ENCODE measurements around the gene TDRD15. TPM values are rescaled to one million over a fixed set of nuclear protein-coding genes. Genes with fewer than 3 reads are reported as not detected.

The TDRD15 gene
- total and polyA plus RNA-seq, 2 experiments from 2014 or later, result not detected

GRCh38 chr2:21162615-21162878 is 38.8 kb downstream of the TDRD15 start:
- no peak overlapping the region for H3K4me3 ChIP-seq
- no peaks in the 10 kb centered on the region for H3K9me3 ChIP-seq (ENCODE audit: low read depth)
- no peaks in the 10 kb centered on the region for H3K4me1 ChIP-seq (ENCODE audit: low read depth)
- TF ChIP-seq, protein P1, sequence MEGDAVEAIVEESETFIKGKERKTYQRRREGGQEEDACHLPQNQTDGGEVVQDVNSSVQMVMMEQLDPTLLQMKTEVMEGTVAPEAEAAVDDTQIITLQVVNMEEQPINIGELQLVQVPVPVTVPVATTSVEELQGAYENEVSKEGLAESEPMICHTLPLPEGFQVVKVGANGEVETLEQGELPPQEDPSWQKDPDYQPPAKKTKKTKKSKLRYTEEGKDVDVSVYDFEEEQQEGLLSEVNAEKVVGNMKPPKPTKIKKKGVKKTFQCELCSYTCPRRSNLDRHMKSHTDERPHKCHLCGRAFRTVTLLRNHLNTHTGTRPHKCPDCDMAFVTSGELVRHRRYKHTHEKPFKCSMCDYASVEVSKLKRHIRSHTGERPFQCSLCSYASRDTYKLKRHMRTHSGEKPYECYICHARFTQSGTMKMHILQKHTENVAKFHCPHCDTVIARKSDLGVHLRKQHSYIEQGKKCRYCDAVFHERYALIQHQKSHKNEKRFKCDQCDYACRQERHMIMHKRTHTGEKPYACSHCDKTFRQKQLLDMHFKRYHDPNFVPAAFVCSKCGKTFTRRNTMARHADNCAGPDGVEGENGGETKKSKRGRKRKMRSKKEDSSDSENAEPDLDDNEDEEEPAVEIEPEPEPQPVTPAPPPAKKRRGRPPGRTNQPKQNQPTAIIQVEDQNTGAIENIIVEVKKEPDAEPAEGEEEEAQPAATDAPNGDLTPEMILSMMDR (IDR thresholded peaks at IDR 0.05; ENCODE audit: low read depth, low read length), result no peak
- no peak for DNase-seq (ENCODE audit: low read depth in 1 of 2, low spot score in 1 of 2)
- no peaks in the 10 kb centered on the region for H3K27me3 ChIP-seq
- no peaks in the 10 kb centered on the region for H3K36me3 ChIP-seq
- H3K27ac ChIP-seq, result no peak overlapping the region

DNA sequence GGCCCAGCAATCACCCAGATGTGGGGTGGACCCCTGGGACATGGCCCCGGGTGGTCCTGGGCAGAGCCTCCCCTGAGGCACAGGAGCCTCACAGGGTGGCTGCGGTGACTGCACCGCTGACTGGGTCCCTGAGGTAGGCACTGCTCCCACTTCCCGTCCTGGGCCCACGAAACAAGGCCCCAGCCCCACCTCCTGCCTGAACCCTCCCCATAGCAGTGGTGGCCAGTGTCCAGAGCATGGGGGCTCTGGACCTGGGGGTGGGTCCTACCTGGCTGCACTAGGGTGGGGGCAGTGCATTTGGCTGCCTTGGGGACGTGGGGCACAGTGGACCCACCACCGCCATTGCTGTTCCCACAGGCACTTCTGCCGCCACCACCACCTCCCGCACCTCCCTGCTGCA is 39.4 kb downstream of the TDRD15 start:
- no peaks in the 10 kb centered on the region for H3K4me1 ChIP-seq (ENCODE audit: low read depth)
- no peaks in the 10 kb centered on the region for H3K9me3 ChIP-seq (ENCODE audit: low read depth)
- H3K27me3 ChIP-seq, result no peaks in the 10 kb centered on the region
- no peak overlapping the region for H3K4me3 ChIP-seq
- no peaks in the 10 kb centered on the region for H3K36me3 ChIP-seq
- TF ChIP-seq, protein P1 (IDR thresholded peaks at IDR 0.05; ENCODE audit: low read depth, low read length), result no peak
- DNase-seq (ENCODE audit: low read depth in 1 of 2, low spot score in 1 of 2), result no peak
- H3K27ac ChIP-seq, result no peak overlapping the region

GRCh38 chr2:21165350-21165749 is 41.6 kb downstream of the TDRD15 start:
- no peaks in the 10 kb centered on the region for H3K9me3 ChIP-seq (ENCODE audit: low read depth)
- no peaks in the 10 kb centered on the region for H3K27me3 ChIP-seq
- no peaks in the 10 kb centered on the region for H3K4me1 ChIP-seq (ENCODE audit: low read depth)
- no peak overlapping the region for H3K4me3 ChIP-seq
- TF ChIP-seq, protein P1 (IDR thresholded peaks at IDR 0.05; ENCODE audit: low read depth, low read length), result peak; percentile 2
- DNase-seq (ENCODE audit: low read depth in 1 of 2, low spot score in 1 of 2), result peak in 1 of 2 donors; percentile 1
- no peak overlapping the region for H3K27ac ChIP-seq
- H3K36me3 ChIP-seq, result no peaks in the 10 kb centered on the region

- no peak overlapping the region for H3K27ac ChIP-seq
- no peaks in the 10 kb centered on the region for H3K27me3 ChIP-seq
- peak; percentile 2 to 58 for DNase-seq (ENCODE audit: low read depth in 1 of 2, low spot score in 1 of 2)
- H3K36me3 ChIP-seq, result no peaks in the 10 kb centered on the region
- TF ChIP-seq, protein P1 (IDR thresholded peaks at IDR 0.05; ENCODE audit: low read depth, low read length), result no peak
- no peaks in the 10 kb centered on the region for H3K9me3 ChIP-seq (ENCODE audit: low read depth)
- H3K4me3 ChIP-seq, result no peak overlapping the region
- peaks cover 7% of the 10 kb centered on the region for H3K4me1 ChIP-seq (ENCODE audit: low read depth)
These were observed 52.3 kb downstream of the TDRD15 start for GRCh38 chr2:21175895-21176646.

GRCh38 chr2:21181957-21182356 is 58.2 kb downstream of the TDRD15 start:
- Histone ChIP-seq H3K4me1 (ENCODE audit: low read depth) (no peaks in the 10 kb centered on the region), H3K9me3 (ENCODE audit: low read depth) (no peaks in the 10 kb centered on the region), H3K36me3 (no peaks in the 10 kb centered on the region), H3K27me3 (no peaks in the 10 kb centered on the region), H3K27ac (no peak overlapping the region), H3K4me3 (no peak overlapping the region)
- DNase-seq (ENCODE audit: low read depth in 1 of 2, low spot score in 1 of 2), result no peak
- TF ChIP-seq, protein P1 (IDR thresholded peaks at IDR 0.05; ENCODE audit: low read depth, low read length), result no peak
